Neural cell (in vitro differentiated cells): ENCODE results near the gene ARID3A. TPM values are rescaled to one million over a fixed set of nuclear protein-coding genes. Genes with fewer than 3 reads are reported as not detected.

Source experiments
- H2AFZ ChIP-seq: fragments of 200-600, 300-800 bp; sonication (generic), shearing (Covaris generic); 2 replicates; pipeline ENCODE4 v1.6.0; 2014; ENCODE audit warnings: low read depth, mild to moderate bottlenecking, antibody characterized with exemption, low read length, moderate library complexity
- H3F3A ChIP-seq: fragments of 200-600 bp; shearing (Covaris generic); 2 replicates; pipeline ENCODE4 v1.6.1; 2016; ENCODE audit warnings: mild to moderate bottlenecking, moderate library complexity, mixed read lengths, antibody characterized with exemption, low read length; ENCODE audit not compliant: insufficient read depth, poor library complexity, severe bottlenecking
- H3K27ac ChIP-seq: fragments of 200-600, 300-800 bp; sonication (generic), shearing (Covaris generic); 2 replicates; pipeline ENCODE4 v1.5.1; 2014; ENCODE audit warnings: mild to moderate bottlenecking, low read length, moderate library complexity
- H3K27me3 ChIP-seq: fragments of 300-800, 200-600 bp; sonication (generic), shearing (Covaris generic); 2 replicates; pipeline ENCODE4 v1.6.0; 2014; ENCODE audit warnings: mild to moderate bottlenecking, low read depth, low read length, moderate library complexity; ENCODE audit not compliant: insufficient read depth
- H3K36me3 ChIP-seq: fragments of 300-800, 200-600 bp; sonication (generic), shearing (Covaris generic); 2 replicates; pipeline ENCODE4 v1.5.1; 2014; ENCODE audit warnings: mild to moderate bottlenecking, antibody characterized with exemption, low read length, moderate library complexity; ENCODE audit not compliant: insufficient read depth
- H3K4me2 ChIP-seq: fragments of 300-800, 200-600 bp; sonication (generic), shearing (Covaris generic); 2 replicates; pipeline ENCODE4 v1.6.0; 2014; ENCODE audit warnings: mild to moderate bottlenecking, low read length
- H3K4me3 ChIP-seq: fragments of 300-800, 200-600 bp; sonication (generic), shearing (Covaris generic); 2 replicates; pipeline ENCODE4 v1.5.1; 2014; ENCODE audit warnings: mild to moderate bottlenecking, low read length, moderate library complexity
- H3K79me2 ChIP-seq: fragments of 200-600 bp; shearing (Covaris generic); replicated peaks from 2 replicates; pipeline ENCODE4 v1.6.0; 2014; ENCODE audit warnings: mild to moderate bottlenecking, low read length, moderate library complexity; ENCODE audit not compliant: insufficient read depth
- H3K9ac ChIP-seq: fragments of 300-800, 200-600 bp; sonication (generic), shearing (Covaris generic); 2 replicates; pipeline ENCODE4 v1.6.1; 2016; ENCODE audit warnings: mild to moderate bottlenecking, low read length, mixed read lengths
- H3K9me2 ChIP-seq: fragments of 200-600 bp; shearing (Covaris generic); 2 replicates; pipeline ENCODE4 v1.6.1; 2016; ENCODE audit warnings: mild to moderate bottlenecking, low read length, mixed read lengths; ENCODE audit not compliant: insufficient read depth
- H3K9me3 ChIP-seq: fragments of 200-600, 300-800 bp; sonication (generic), shearing (Covaris generic); 2 replicates; pipeline ENCODE4 v1.6.1; 2016; ENCODE audit warnings: mild to moderate bottlenecking, mixed run types, low read length, moderate library complexity, mixed read lengths
- H4K20me1 ChIP-seq: fragments of 200-600 bp; shearing (Covaris generic); 2 replicates; pipeline ENCODE4 v1.6.1; 2016; ENCODE audit warnings: mild to moderate bottlenecking, mixed run types; ENCODE audit not compliant: insufficient read depth
- CTCF ChIP-seq: fragments of 450-650 bp; IDR thresholded peaks from 2 replicates; pipeline ENCODE4 v1.5.1; 2014; ENCODE audit warnings: antibody characterized with exemption, mild to moderate bottlenecking, moderate library complexity; ENCODE audit not compliant: poor library complexity, severe bottlenecking
- EP300 ChIP-seq: fragments of 450-650 bp; conservative IDR thresholded peaks from 2 replicates; pipeline ENCODE4 v1.6.1; 2014; ENCODE audit warnings: antibody characterized with exemption, mild to moderate bottlenecking, moderate library complexity; ENCODE audit not compliant: poor library complexity, severe bottlenecking
- EZH2 ChIP-seq: fragments of 200-600, 300-800 bp; shearing (Covaris generic), sonication (generic); IDR thresholded peaks from 2 replicates; pipeline ENCODE4 v1.6.1; 2014; ENCODE audit warnings: antibody characterized with exemption, low read length, borderline replicate concordance, mild to moderate bottlenecking; ENCODE audit not compliant: insufficient read depth, poor library complexity, severe bottlenecking
- MXI1 ChIP-seq: fragments of 450-650 bp; conservative IDR thresholded peaks from 2 replicates; pipeline ENCODE4 v1.6.1; 2014; ENCODE audit warnings: antibody characterized with exemption, mild to moderate bottlenecking; ENCODE audit not compliant: poor library complexity, severe bottlenecking
- POLR2AphosphoS5 ChIP-seq: IDR thresholded peaks from 2 replicates; pipeline ENCODE4 v1.6.1; 2012
- RAD21 ChIP-seq: fragments of 450-650 bp; conservative IDR thresholded peaks from 2 replicates; pipeline ENCODE4 v1.6.1; 2014; ENCODE audit warnings: antibody characterized with exemption, mild to moderate bottlenecking, moderate library complexity
- REST ChIP-seq: IDR thresholded peaks from 2 replicates; pipeline ENCODE4 v1.6.1; 2012; ENCODE audit warnings: borderline replicate concordance
- SMC3 ChIP-seq: fragments of 450-650 bp; conservative IDR thresholded peaks from 2 replicates; pipeline ENCODE4 v1.6.1; 2014; ENCODE audit warnings: antibody characterized with exemption, mild to moderate bottlenecking, moderate library complexity; ENCODE audit not compliant: poor library complexity
- TAF1 ChIP-seq: IDR thresholded peaks from 2 replicates; pipeline ENCODE4 v1.6.1; 2012; ENCODE audit warnings: low read depth
- polyA plus RNA-seq: library from polyadenylated mRNA; depleted of rRNA; stranded (reverse); fragments of >200 nt; gene quantifications from 2 replicates; pipeline ENCODE4 v1.2.3, GENCODE V29; 2014

The ARID3A gene
- polyA plus RNA-seq, 1 donor from 2014 or later: 11.4 TPM

- Histone ChIP-seq H3K27ac (no peak overlapping the region), H3K4me3 (no peak overlapping the region), H4K20me1 (no peaks in the 10 kb centered on the region), H3F3A (no peaks in the 10 kb centered on the region), H3K9me2 (no peaks in the 10 kb centered on the region), H3K27me3 (no peaks in the 10 kb centered on the region), H3K9me3 (no peaks in the 10 kb centered on the region), H2AFZ (no peak overlapping the region), H3K36me3 (no peaks in the 10 kb centered on the region), H3K9ac (no peak overlapping the region), H3K4me2 (no peak overlapping the region), H3K79me2 (no peaks in the 10 kb centered on the region)
- no peak for TF ChIP-seq EZH2
Measured at GRCh38 chr19:944663-945241, 18.9 kb downstream of the ARID3A start.

GRCh38 chr19:945401-946252 is 19.8 kb downstream of the ARID3A start:
- Histone ChIP-seq H2AFZ (no peak overlapping the region), H3K4me2 (no peak overlapping the region), H3K27ac (no peak overlapping the region), H3F3A (no peaks in the 10 kb centered on the region), H3K9ac (no peak overlapping the region), H3K9me2 (no peaks in the 10 kb centered on the region), H4K20me1 (no peaks in the 10 kb centered on the region), H3K27me3 (no peaks in the 10 kb centered on the region), H3K4me3 (no peak overlapping the region), H3K79me2 (no peaks in the 10 kb centered on the region), H3K36me3 (no peaks in the 10 kb centered on the region), H3K9me3 (no peaks in the 10 kb centered on the region)
- no peak for TF ChIP-seq TAF1
- no peak for TF ChIP-seq POLR2AphosphoS5
- TF ChIP-seq CTCF: no peak
- TF ChIP-seq MXI1: no peak
- no peak for TF ChIP-seq EP300
- no peak for TF ChIP-seq RAD21

- H3K79me2 ChIP-seq: no peaks in the 10 kb centered on the region
Measured at GRCh38 chr19:947090-947706, 21.4 kb downstream of the ARID3A start.

More at GRCh38 chr19:947090-947706, 21.4 kb downstream of the ARID3A start:
- Histone ChIP-seq H3F3A (no peaks in the 10 kb centered on the region), H4K20me1 (no peaks in the 10 kb centered on the region), H3K36me3 (no peaks in the 10 kb centered on the region), H3K4me2 (no peak overlapping the region), H3K4me3 (no peak overlapping the region), H3K27me3 (no peaks in the 10 kb centered on the region), H3K27ac (no peak overlapping the region), H2AFZ (no peak overlapping the region), H3K9me2 (no peaks in the 10 kb centered on the region), H3K9ac (no peak overlapping the region), H3K9me3 (no peaks in the 10 kb centered on the region)
- TF ChIP-seq POLR2AphosphoS5 (no peak), SMC3 (no peak), MXI1 (no peak), RAD21 (no peak), EZH2 (no peak), CTCF (no peak), TAF1 (no peak), REST (no peak), EP300 (no peak)
